ENCODE data around the gene CHADL. TPM values are rescaled to one million over a fixed set of nuclear protein-coding genes. Genes with fewer than 3 reads are reported as not detected.

Gene CHADL
- total and polyA plus RNA-seq, 2 of the 8 experiments (the other 6 are each of a cell fraction or from before 2014, with no cell fraction given) = 0.78 to 1.4 TPM

DNA sequence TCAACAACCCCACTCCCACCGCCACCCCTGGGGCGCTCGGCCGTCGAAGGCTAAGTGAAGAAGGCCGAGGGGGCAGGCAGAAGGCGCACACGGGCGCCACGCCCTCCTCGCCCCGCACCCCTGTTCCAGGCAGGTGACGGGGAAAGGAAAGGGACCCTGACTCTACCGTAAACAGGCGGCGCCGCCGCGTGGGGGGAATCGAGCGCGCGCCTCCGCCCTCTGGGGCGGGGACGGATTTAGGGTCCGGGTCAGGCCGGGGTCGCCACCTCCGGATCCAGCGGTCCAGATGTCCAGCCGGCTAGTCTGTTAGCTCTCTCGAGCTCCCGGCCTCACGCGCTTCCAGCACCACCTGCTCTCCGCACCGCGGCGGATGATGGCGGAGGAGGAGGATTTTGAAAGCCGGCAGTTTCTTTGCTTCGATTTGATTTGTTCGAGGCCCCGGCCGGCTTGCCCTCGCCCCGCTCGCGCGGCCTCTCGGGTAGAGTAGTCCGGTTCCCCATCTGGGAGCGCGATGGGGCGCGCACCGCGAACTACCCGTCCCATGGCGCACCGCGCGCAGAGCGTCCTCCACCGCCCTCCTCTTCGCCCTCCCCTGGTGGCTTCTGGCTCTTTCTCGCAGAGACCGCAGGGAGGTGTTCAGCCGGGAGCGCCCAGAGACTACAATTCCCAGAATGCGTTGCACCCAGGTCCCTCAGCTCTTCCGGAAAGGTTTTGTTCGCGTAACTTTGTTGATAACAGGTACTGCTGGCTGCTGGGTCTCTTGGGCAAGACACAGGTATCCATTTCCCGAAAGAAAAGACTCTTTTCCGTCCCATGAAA, 45.3 kb upstream of the CHADL start, which contains the start of gene RANGAP1:
Gene RANGAP1 (minus strand): TSS at position 368 of the 819 bp plus-strand sequence. CDS start 5,143 bp downstream, outside the sequence.
- peaks cover 2 to 20% (median 10%) of the 10 kb centered on the region in 4 experiments; a peak in 6 of 7 replicates for H3K4me1 ChIP-seq (replicated peaks in 1 of 4; ENCODE audit: control insufficient read depth in 3 of 4, insufficient read depth in 4 of 4, low read length in 3 of 4)
- FAIRE-seq (peak; percentile 96), DNase-seq (ENCODE audit: low read depth in 1 of 2, low spot score in 2 of 2) (peak; percentile 95)
- H3K4me2 ChIP-seq (ENCODE audit: insufficient read depth in 1 of 2, low read depth in 2 of 2, low read length in 2 of 2) = peak within 1 kb of the TSS; percentile 71 to 74
- peak within 1 kb of the TSS; percentile 4; the same call in 1 of the 2 replicates for H2AK5ac ChIP-seq (ENCODE audit: low read depth, low read length)
- peak within 1 kb of the TSS; percentile 71 for H3K18ac ChIP-seq (ENCODE audit: extremely low read depth, low read length)
- no peak within 1 kb of the TSS for H2BK15ac ChIP-seq (ENCODE audit: low read length)
- peak within 1 kb of the TSS; percentile 83 for H2BK5ac ChIP-seq (ENCODE audit: low read depth, low read length)
- H3K9me3 ChIP-seq (ENCODE audit: insufficient read depth in 2 of 2, low read depth in 1 of 2, low read length in 1 of 2) = no peaks in the 10 kb centered on the region
- no peak within 1 kb of the TSS for H2BK20ac ChIP-seq (ENCODE audit: low read length)
- 2% methylated on average over 45 of the region's 77 CpGs; no CpG with 5 or more reads in 1 of the 2 experiments for WGBS, 2 experiments (ENCODE audit: extremely low coverage in 1 of 2, insufficient coverage in 1 of 2, insufficient read length in 1 of 2, insufficient replicate concordance in 2 of 2, low coverage in 1 of 2, low lambda C conversion rate in 2 of 2, missing lambda C conversion rate in 1 of 2)
- peak within 1 kb of the TSS; percentile 76 to 93 (median 82) for H3K4me3 ChIP-seq (ENCODE audit: extremely low read depth in 1 of 4, insufficient read depth in 2 of 4, low read depth in 3 of 4, low read length in 4 of 4)
- H3K23me2 ChIP-seq (ENCODE audit: low read depth, low read length) = peaks cover 3% of the 10 kb centered on the region; the same call in 1 of the 2 replicates
- CTCF ChIA-PET (ENCODE audit: partially characterized antibody) = interaction anchor here (1.0 to 1.3 kb wide), 4 partner anchors 13 to 231 kb away, joined by 3 read pairs; no protein-coding TSS in a partner anchor
- peaks cover 6 to 37% of the 10 kb centered on the region in 2 experiments; a peak in 3 of 4 replicates for H3K79me2 ChIP-seq (ENCODE audit: control insufficient read depth in 1 of 2, insufficient read depth in 2 of 2, low read length in 2 of 2)
- H3K56ac ChIP-seq (replicated peaks; ENCODE audit: insufficient read length, low read depth, low read length) = peak within 1 kb of the TSS; percentile 84
- peak within 1 kb of the TSS; percentile 39 for H4K5ac ChIP-seq (ENCODE audit: insufficient read length, low read depth, low read length)
- H2BK120ac ChIP-seq (replicated peaks; ENCODE audit: low read depth, low read length) = peak within 1 kb of the TSS; percentile 21
- peaks cover 8 to 32% (median 14%) of the 10 kb centered on the region in 4 experiments; a peak in 6 of 8 replicates for H3K36me3 ChIP-seq (ENCODE audit: control insufficient read depth in 2 of 4, insufficient read depth in 4 of 4, low read length in 3 of 4)
- POLR2A ChIA-PET (ENCODE audit: partially characterized antibody) = interaction anchor here (0.6 to 4.5 kb wide), 18 partner anchors 11 to 303 kb away, joined by 3 to 24 read pairs (median 4); partner anchors contain the start of genes PMM1, TEF, TOB2 and ZC3H7B
- H3K79me1 ChIP-seq (ENCODE audit: low read depth, low read length) = peaks cover 10% of the 10 kb centered on the region; the same call in 1 of the 2 replicates
- H3K9ac ChIP-seq (replicated peaks in 1 of 4; ENCODE audit: extremely low read depth in 1 of 4, low read depth in 3 of 4, low read length in 3 of 4) = peak within 1 kb of the TSS; percentile 66 to 79 (median 68)
- no peak within 1 kb of the TSS for H3K14ac ChIP-seq (ENCODE audit: insufficient read length)
- H4K20me1 ChIP-seq (replicated peaks in 1 of 2; ENCODE audit: control insufficient read depth in 1 of 2, insufficient read depth in 2 of 2, low read length in 2 of 2) = peaks cover 4 to 11% of the 10 kb centered on the region in 2 experiments
- H3K23ac ChIP-seq (ENCODE audit: insufficient read length) = no peak within 1 kb of the TSS
- peak within 1 kb of the TSS; percentile 67 for H3K27ac ChIP-seq (ENCODE audit: low read depth, low read length)
- no peaks in the 10 kb centered on the region for H3K27me3 ChIP-seq (replicated peaks in 1 of 4; ENCODE audit: control insufficient read depth in 3 of 4, extremely low read depth in 1 of 4, insufficient read depth in 3 of 4, low read length in 3 of 4)
- H4K8ac ChIP-seq (ENCODE audit: extremely low read depth, insufficient read depth, low read length) = peak within 1 kb of the TSS; percentile 83; the same call in 1 of the 2 replicates
- H3K4ac ChIP-seq (replicated peaks; ENCODE audit: insufficient read length, low read depth, low read length) = peak within 1 kb of the TSS; percentile 16
- H2BK12ac ChIP-seq (ENCODE audit: low read depth, low read length) = peak within 1 kb of the TSS; percentile 50; the same call in 1 of the 2 replicates
- peak within 1 kb of the TSS; percentile 6; the same call in 1 of the 2 replicates for H2AFZ ChIP-seq (ENCODE audit: low read length)
- peak within 1 kb of the TSS; percentile 41 for H4K91ac ChIP-seq (replicated peaks; ENCODE audit: insufficient read length, low read length)
- no peak for TF ChIP-seq FOSL1 (IDR thresholded peaks at IDR 0.05; ENCODE audit: insufficient read depth, low read depth, low read length)
- 0 out of 2 replicates have a peak, but pooled peaks have one; percentile 24 for TF ChIP-seq TEAD4 (IDR thresholded peaks at IDR 0.05; ENCODE audit: low read depth, low read length)
- TF ChIP-seq RBBP5 (IDR thresholded peaks at IDR 0.05; ENCODE audit: borderline replicate concordance, low read depth, low read length) = peak; percentile 85; the same call in 1 of the 2 replicates
- TF ChIP-seq SIRT6 (IDR thresholded peaks at IDR 0.05; ENCODE audit: low read length) = no peak
- TF ChIP-seq CHD2 (IDR thresholded peaks at IDR 0.05; ENCODE audit: low read length) = peak; percentile 50; the same call in 1 of the 2 replicates
- TF ChIP-seq HDAC6 (IDR thresholded peaks at IDR 0.05; ENCODE audit: low read depth, low read length) = no peak
- peak; percentile 45 for TF ChIP-seq SP1 (IDR thresholded peaks at IDR 0.05; ENCODE audit: low read depth, low read length)
- peak; percentile 66 for TF ChIP-seq TBP (IDR thresholded peaks at IDR 0.05; ENCODE audit: low read depth, low read length)
- TF ChIP-seq, protein P1, sequence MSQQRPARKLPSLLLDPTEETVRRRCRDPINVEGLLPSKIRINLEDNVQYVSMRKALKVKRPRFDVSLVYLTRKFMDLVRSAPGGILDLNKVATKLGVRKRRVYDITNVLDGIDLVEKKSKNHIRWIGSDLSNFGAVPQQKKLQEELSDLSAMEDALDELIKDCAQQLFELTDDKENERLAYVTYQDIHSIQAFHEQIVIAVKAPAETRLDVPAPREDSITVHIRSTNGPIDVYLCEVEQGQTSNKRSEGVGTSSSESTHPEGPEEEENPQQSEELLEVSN (IDR thresholded peaks at IDR 0.05) = peak; percentile 81
- peak; percentile 97 for TF ChIP-seq CREB1 (IDR thresholded peaks at IDR 0.05)
- TF ChIP-seq EZH2 (IDR thresholded peaks at IDR 0.05; ENCODE audit: low read depth, low read length, severe bottlenecking) = no peak
